ENCODE measurements around the gene DOCK9. TPM values are rescaled to one million over a fixed set of nuclear protein-coding genes. Genes with fewer than 3 reads are reported as not detected.

Gene DOCK9
- total and polyA plus RNA-seq, 5 donors from 2014 or later = 4.4 to 75.0 (median 7.3) TPM

GRCh38 chr13:98774776-98775175, 203.1 kb downstream of the DOCK9 start:
- Mint-ChIP-seq H3K27ac (no peak overlapping the region), H3K36me3 (no peaks in the 10 kb centered on the region), H3K9me3 (peaks cover 0 to 3% (median 0%) of the 10 kb centered on the region in 7 donors), H3K4me1 (no peaks in the 10 kb centered on the region), H3K4me3 (no peak overlapping the region), H3K27me3 (peaks cover 22% of the 10 kb centered on the region)
- H3K9me3 ChIP-seq (ENCODE audit: control insufficient read depth in 2 of 2, low read length in 2 of 2) = no peaks in the 10 kb centered on the region
- H3K27me3 ChIP-seq (ENCODE audit: control insufficient read depth, insufficient read depth, low read length) = no peaks in the 10 kb centered on the region
- no peaks in the 10 kb centered on the region for H3K4me1 ChIP-seq (ENCODE audit: control insufficient read depth, insufficient read depth, low read length, poor library complexity, severe bottlenecking)
- DNase-seq = no peak
- H3K36me3 ChIP-seq (ENCODE audit: control insufficient read depth, insufficient read depth, low read length) = no peaks in the 10 kb centered on the region
- H3K4me3 ChIP-seq (ENCODE audit: low read depth, low read length) = no peak overlapping the region
- no peak overlapping the region for H3K27ac ChIP-seq (ENCODE audit: insufficient read depth, low read length, poor library complexity, severe bottlenecking)
- no peak for ATAC-seq (ENCODE audit: low read depth in 2 of 2)

- Histone ChIP-seq H3K27ac (ENCODE audit: insufficient read depth, low read length, poor library complexity, severe bottlenecking) (no peak overlapping the region), H3K4me3 (ENCODE audit: low read depth, low read length) (no peak overlapping the region), H3K36me3 (ENCODE audit: control insufficient read depth, insufficient read depth, low read length) (no peaks in the 10 kb centered on the region), H3K9me3 (ENCODE audit: control insufficient read depth in 2 of 2, low read length in 2 of 2) (no peaks in the 10 kb centered on the region), H3K4me1 (ENCODE audit: control insufficient read depth, insufficient read depth, low read length, poor library complexity, severe bottlenecking) (no peaks in the 10 kb centered on the region), H3K27me3 (ENCODE audit: control insufficient read depth, insufficient read depth, low read length) (no peaks in the 10 kb centered on the region)
- H3K27ac Mint-ChIP-seq = no peak overlapping the region
- peaks cover 0 to 4% (median 0%) of the 10 kb centered on the region in 7 donors for H3K9me3 Mint-ChIP-seq
- H3K4me3 Mint-ChIP-seq = no peak overlapping the region
- no peaks in the 10 kb centered on the region for H3K36me3 Mint-ChIP-seq
- no peaks in the 10 kb centered on the region for H3K4me1 Mint-ChIP-seq
- no peak for DNase-seq
- ATAC-seq (ENCODE audit: low read depth in 2 of 2) = no peak
- H3K27me3 Mint-ChIP-seq = peaks cover 26% of the 10 kb centered on the region
Measured at GRCh38 chr13:98773921-98774320, 203.9 kb downstream of the DOCK9 start.

GRCh38 chr13:98772794-98773452, 204.9 kb downstream of the DOCK9 start:
- ATAC-seq (ENCODE audit: low read depth in 2 of 2) (no peak), DNase-seq (no peak)
- Mint-ChIP-seq H3K4me1 (no peaks in the 10 kb centered on the region), H3K9me3 (peaks cover 0 to 4% (median 0%) of the 10 kb centered on the region in 7 donors), H3K36me3 (no peaks in the 10 kb centered on the region), H3K27me3 (peaks cover 23% of the 10 kb centered on the region), H3K27ac (no peak overlapping the region), H3K4me3 (no peak overlapping the region)
- Histone ChIP-seq H3K36me3 (ENCODE audit: control insufficient read depth, insufficient read depth, low read length) (no peaks in the 10 kb centered on the region), H3K27me3 (ENCODE audit: control insufficient read depth, insufficient read depth, low read length) (no peaks in the 10 kb centered on the region), H3K27ac (ENCODE audit: insufficient read depth, low read length, poor library complexity, severe bottlenecking) (no peak overlapping the region), H3K9me3 (ENCODE audit: control insufficient read depth in 2 of 2, low read length in 2 of 2) (no peaks in the 10 kb centered on the region), H3K4me3 (ENCODE audit: low read depth, low read length) (no peak overlapping the region), H3K4me1 (ENCODE audit: control insufficient read depth, insufficient read depth, low read length, poor library complexity, severe bottlenecking) (no peaks in the 10 kb centered on the region)

- Mint-ChIP-seq H3K9me3 (peaks cover 0 to 4% (median 0%) of the 10 kb centered on the region in 7 donors), H3K4me3 (no peak overlapping the region), H3K27ac (no peak overlapping the region), H3K36me3 (no peaks in the 10 kb centered on the region), H3K4me1 (no peaks in the 10 kb centered on the region), H3K27me3 (peaks cover 22% of the 10 kb centered on the region)
- H3K4me1 ChIP-seq (ENCODE audit: control insufficient read depth, insufficient read depth, low read length, poor library complexity, severe bottlenecking) = no peaks in the 10 kb centered on the region
- no peak overlapping the region for H3K27ac ChIP-seq (ENCODE audit: insufficient read depth, low read length, poor library complexity, severe bottlenecking)
- no peak overlapping the region for H3K4me3 ChIP-seq (ENCODE audit: low read depth, low read length)
- no peaks in the 10 kb centered on the region for H3K27me3 ChIP-seq (ENCODE audit: control insufficient read depth, insufficient read depth, low read length)
- ATAC-seq (ENCODE audit: low read depth in 2 of 2) (no peak), DNase-seq (no peak)
- H3K36me3 ChIP-seq (ENCODE audit: control insufficient read depth, insufficient read depth, low read length) = no peaks in the 10 kb centered on the region
- no peaks in the 10 kb centered on the region for H3K9me3 ChIP-seq (ENCODE audit: control insufficient read depth in 2 of 2, low read length in 2 of 2)
Measured at GRCh38 chr13:98771838-98772611, 205.8 kb downstream of the DOCK9 start.

- no peaks in the 10 kb centered on the region for H3K4me1 ChIP-seq (ENCODE audit: control insufficient read depth, insufficient read depth, low read length, poor library complexity, severe bottlenecking)
- no peaks in the 10 kb centered on the region for H3K9me3 ChIP-seq (ENCODE audit: control insufficient read depth in 2 of 2, low read length in 2 of 2)
- H3K27me3 Mint-ChIP-seq = peaks cover 7% of the 10 kb centered on the region
- H3K27ac ChIP-seq (ENCODE audit: insufficient read depth, low read length, poor library complexity, severe bottlenecking) = no peak overlapping the region
- no peak overlapping the region for H3K4me3 ChIP-seq (ENCODE audit: low read depth, low read length)
- no peaks in the 10 kb centered on the region for H3K36me3 ChIP-seq (ENCODE audit: control insufficient read depth, insufficient read depth, low read length)
- DNase-seq (no peak), ATAC-seq (ENCODE audit: low read depth in 2 of 2) (no peak)
- no peaks in the 10 kb centered on the region for H3K36me3 Mint-ChIP-seq
- H3K9me3 Mint-ChIP-seq = peaks cover 0 to 4% (median 0%) of the 10 kb centered on the region in 7 donors
- H3K4me3 Mint-ChIP-seq = no peak overlapping the region
- no peaks in the 10 kb centered on the region for H3K4me1 Mint-ChIP-seq
- H3K27ac Mint-ChIP-seq = no peak overlapping the region
- H3K27me3 ChIP-seq (ENCODE audit: control insufficient read depth, insufficient read depth, low read length) = no peaks in the 10 kb centered on the region
Measured at GRCh38 chr13:98769736-98770135, 208.1 kb downstream of the DOCK9 start.

GRCh38 chr13:98768522-98768921, 209.3 kb downstream of the DOCK9 start:
- no peak for DNase-seq

GRCh38 chr13:98766697-98767096, 211.2 kb downstream of the DOCK9 start:
- H3K4me1 ChIP-seq (ENCODE audit: control insufficient read depth, insufficient read depth, low read length, poor library complexity, severe bottlenecking) = no peaks in the 10 kb centered on the region
- no peak for ATAC-seq (ENCODE audit: low read depth in 2 of 2)

More at GRCh38 chr13:98768522-98768921, 209.3 kb downstream of the DOCK9 start:
- Mint-ChIP-seq H3K4me1 (no peaks in the 10 kb centered on the region), H3K27ac (no peak overlapping the region), H3K9me3 (peaks cover 0 to 4% (median 0%) of the 10 kb centered on the region in 7 donors), H3K36me3 (no peaks in the 10 kb centered on the region), H3K27me3 (peaks cover 7% of the 10 kb centered on the region), H3K4me3 (no peak overlapping the region)
- Histone ChIP-seq H3K27me3 (ENCODE audit: control insufficient read depth, insufficient read depth, low read length) (no peaks in the 10 kb centered on the region), H3K4me1 (ENCODE audit: control insufficient read depth, insufficient read depth, low read length, poor library complexity, severe bottlenecking) (no peaks in the 10 kb centered on the region), H3K4me3 (ENCODE audit: low read depth, low read length) (no peak overlapping the region), H3K27ac (ENCODE audit: insufficient read depth, low read length, poor library complexity, severe bottlenecking) (no peak overlapping the region), H3K36me3 (ENCODE audit: control insufficient read depth, insufficient read depth, low read length) (no peaks in the 10 kb centered on the region), H3K9me3 (ENCODE audit: control insufficient read depth in 2 of 2, low read length in 2 of 2) (no peaks in the 10 kb centered on the region)
- no peak for ATAC-seq (ENCODE audit: low read depth in 2 of 2)

More at GRCh38 chr13:98766697-98767096, 211.2 kb downstream of the DOCK9 start:
- no peak overlapping the region for H3K4me3 Mint-ChIP-seq
- Histone ChIP-seq H3K27ac (ENCODE audit: insufficient read depth, low read length, poor library complexity, severe bottlenecking) (no peak overlapping the region), H3K9me3 (ENCODE audit: control insufficient read depth in 2 of 2, low read length in 2 of 2) (no peaks in the 10 kb centered on the region), H3K4me3 (ENCODE audit: low read depth, low read length) (no peak overlapping the region), H3K27me3 (ENCODE audit: control insufficient read depth, insufficient read depth, low read length) (no peaks in the 10 kb centered on the region), H3K36me3 (ENCODE audit: control insufficient read depth, insufficient read depth, low read length) (no peaks in the 10 kb centered on the region)
- peaks cover 0 to 4% (median 0%) of the 10 kb centered on the region in 7 donors for H3K9me3 Mint-ChIP-seq
- no peaks in the 10 kb centered on the region for H3K4me1 Mint-ChIP-seq
- no peak for DNase-seq
- no peaks in the 10 kb centered on the region for H3K36me3 Mint-ChIP-seq
- no peak overlapping the region for H3K27ac Mint-ChIP-seq
- peaks cover 13% of the 10 kb centered on the region for H3K27me3 Mint-ChIP-seq
